ENCODE data around the gene ST6GAL1. TPM values are rescaled to one million over a fixed set of nuclear protein-coding genes. Genes with fewer than 3 reads are reported as not detected.

Gene ST6GAL1
- total RNA-seq, 1 experiment from 2014 or later = 15.6 TPM

DNA sequence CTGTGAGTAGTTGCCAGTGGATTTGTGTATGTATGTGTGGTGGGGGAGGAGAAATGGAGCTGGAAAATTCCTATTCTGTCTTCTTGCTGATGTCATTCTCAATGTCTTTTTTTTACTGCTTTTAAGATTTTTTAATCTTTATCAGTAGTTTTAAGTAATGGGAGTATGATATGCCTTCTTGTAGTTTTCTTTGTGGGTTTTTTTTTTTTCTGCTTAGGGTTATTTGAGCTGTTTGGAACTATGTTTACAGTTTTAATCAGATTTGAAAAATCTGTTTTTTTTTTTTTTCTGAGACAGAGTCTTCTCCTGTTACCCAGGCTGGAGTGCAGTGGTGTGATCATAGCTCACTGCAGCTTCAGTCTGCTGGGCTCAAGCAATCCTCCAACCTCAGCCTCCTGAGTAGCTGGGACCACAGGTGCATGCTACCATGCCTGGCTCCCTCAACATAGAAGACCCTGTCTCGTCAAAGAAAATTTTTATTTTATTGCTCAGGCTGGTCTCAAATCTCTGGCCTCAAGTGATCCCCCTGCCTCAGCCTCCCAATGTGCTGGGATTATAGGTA is 171.8 kb downstream of the ST6GAL1 start:
- no peaks in the 10 kb centered on the region for H3K9me2 ChIP-seq (ENCODE audit: insufficient read depth)
- TF ChIP-seq JUND (IDR thresholded peaks at IDR 0.05) (no peak), RAD21 (IDR thresholded peaks at IDR 0.05; ENCODE audit: low read depth) (no peak), SIN3A (IDR thresholded peaks at IDR 0.05; ENCODE audit: low read depth) (no peak), SRF (IDR thresholded peaks at IDR 0.05; ENCODE audit: low read depth) (no peak), CBX3 (IDR thresholded peaks at IDR 0.05; ENCODE audit: low read depth) (no peak), ZNF274 (IDR thresholded peaks at IDR 0.05; ENCODE audit: low read depth, low read length) (no peak), POLR2AphosphoS5 (IDR thresholded peaks at IDR 0.05; ENCODE audit: low read depth, low read length) (no peak), EZH2phosphoT487 (IDR thresholded peaks at IDR 0.05; ENCODE audit: borderline replicate concordance) (no peak), YY1 (IDR thresholded peaks at IDR 0.05; ENCODE audit: extremely low read depth, insufficient replicate concordance, low read depth, low read length) (no peak), TCF7L2 (IDR thresholded peaks at IDR 0.05; ENCODE audit: borderline replicate concordance, extremely low read depth, insufficient read depth, insufficient read length) (no peak), POLR2A (IDR thresholded peaks at IDR 0.05; ENCODE audit: borderline replicate concordance, extremely low read depth, insufficient read depth, insufficient read length) (no peak)
- TF ChIP-seq, protein P1, sequence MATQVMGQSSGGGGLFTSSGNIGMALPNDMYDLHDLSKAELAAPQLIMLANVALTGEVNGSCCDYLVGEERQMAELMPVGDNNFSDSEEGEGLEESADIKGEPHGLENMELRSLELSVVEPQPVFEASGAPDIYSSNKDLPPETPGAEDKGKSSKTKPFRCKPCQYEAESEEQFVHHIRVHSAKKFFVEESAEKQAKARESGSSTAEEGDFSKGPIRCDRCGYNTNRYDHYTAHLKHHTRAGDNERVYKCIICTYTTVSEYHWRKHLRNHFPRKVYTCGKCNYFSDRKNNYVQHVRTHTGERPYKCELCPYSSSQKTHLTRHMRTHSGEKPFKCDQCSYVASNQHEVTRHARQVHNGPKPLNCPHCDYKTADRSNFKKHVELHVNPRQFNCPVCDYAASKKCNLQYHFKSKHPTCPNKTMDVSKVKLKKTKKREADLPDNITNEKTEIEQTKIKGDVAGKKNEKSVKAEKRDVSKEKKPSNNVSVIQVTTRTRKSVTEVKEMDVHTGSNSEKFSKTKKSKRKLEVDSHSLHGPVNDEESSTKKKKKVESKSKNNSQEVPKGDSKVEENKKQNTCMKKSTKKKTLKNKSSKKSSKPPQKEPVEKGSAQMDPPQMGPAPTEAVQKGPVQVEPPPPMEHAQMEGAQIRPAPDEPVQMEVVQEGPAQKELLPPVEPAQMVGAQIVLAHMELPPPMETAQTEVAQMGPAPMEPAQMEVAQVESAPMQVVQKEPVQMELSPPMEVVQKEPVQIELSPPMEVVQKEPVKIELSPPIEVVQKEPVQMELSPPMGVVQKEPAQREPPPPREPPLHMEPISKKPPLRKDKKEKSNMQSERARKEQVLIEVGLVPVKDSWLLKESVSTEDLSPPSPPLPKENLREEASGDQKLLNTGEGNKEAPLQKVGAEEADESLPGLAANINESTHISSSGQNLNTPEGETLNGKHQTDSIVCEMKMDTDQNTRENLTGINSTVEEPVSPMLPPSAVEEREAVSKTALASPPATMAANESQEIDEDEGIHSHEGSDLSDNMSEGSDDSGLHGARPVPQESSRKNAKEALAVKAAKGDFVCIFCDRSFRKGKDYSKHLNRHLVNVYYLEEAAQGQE (IDR thresholded peaks at IDR 0.05; ENCODE audit: low read depth) = no peak
- TF ChIP-seq, protein P2, sequence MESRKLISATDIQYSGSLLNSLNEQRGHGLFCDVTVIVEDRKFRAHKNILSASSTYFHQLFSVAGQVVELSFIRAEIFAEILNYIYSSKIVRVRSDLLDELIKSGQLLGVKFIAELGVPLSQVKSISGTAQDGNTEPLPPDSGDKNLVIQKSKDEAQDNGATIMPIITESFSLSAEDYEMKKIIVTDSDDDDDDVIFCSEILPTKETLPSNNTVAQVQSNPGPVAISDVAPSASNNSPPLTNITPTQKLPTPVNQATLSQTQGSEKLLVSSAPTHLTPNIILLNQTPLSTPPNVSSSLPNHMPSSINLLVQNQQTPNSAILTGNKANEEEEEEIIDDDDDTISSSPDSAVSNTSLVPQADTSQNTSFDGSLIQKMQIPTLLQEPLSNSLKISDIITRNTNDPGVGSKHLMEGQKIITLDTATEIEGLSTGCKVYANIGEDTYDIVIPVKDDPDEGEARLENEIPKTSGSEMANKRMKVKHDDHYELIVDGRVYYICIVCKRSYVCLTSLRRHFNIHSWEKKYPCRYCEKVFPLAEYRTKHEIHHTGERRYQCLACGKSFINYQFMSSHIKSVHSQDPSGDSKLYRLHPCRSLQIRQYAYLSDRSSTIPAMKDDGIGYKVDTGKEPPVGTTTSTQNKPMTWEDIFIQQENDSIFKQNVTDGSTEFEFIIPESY (IDR thresholded peaks at IDR 0.05; ENCODE audit: extremely low read depth, insufficient replicate concordance, low read length) = no peak
- TF ChIP-seq, protein P3, sequence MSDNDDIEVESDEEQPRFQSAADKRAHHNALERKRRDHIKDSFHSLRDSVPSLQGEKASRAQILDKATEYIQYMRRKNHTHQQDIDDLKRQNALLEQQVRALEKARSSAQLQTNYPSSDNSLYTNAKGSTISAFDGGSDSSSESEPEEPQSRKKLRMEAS (IDR thresholded peaks at IDR 0.05) = no peak
- TF ChIP-seq, protein P4, sequence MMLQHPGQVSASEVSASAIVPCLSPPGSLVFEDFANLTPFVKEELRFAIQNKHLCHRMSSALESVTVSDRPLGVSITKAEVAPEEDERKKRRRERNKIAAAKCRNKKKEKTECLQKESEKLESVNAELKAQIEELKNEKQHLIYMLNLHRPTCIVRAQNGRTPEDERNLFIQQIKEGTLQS (IDR thresholded peaks at IDR 0.05) = no peak

More for the DNA sequence above, 171.8 kb downstream of the ST6GAL1 start:
- ChIA-PET RAD21 (ENCODE audit: low non-redundant PET in 1 of 2, low total read pairs in 2 of 2, uncharacterized antibody in 2 of 2, unreplicated experiment in 2 of 2) (no interaction called here), CTCF (interaction anchor here (1.2 to 2.0 kb wide), 4 partner anchors 11 to 253 kb away, joined by 3 to 13 read pairs (median 4); no protein-coding TSS in a partner anchor), POLR2A (no interaction called here)
- no peaks in the 10 kb centered on the region for H3K36me3 ChIP-seq (ENCODE audit: control insufficient read depth in 1 of 2, insufficient read depth in 2 of 2, low read length in 2 of 2)
- H2AFZ ChIP-seq (ENCODE audit: low read depth, low read length, poor library complexity, severe bottlenecking) = peak overlapping the region; percentile 91
- ATAC-seq (no peak), DNase-seq (ENCODE audit: low read depth, low spot score) (no peak)
- H3K27me3 ChIP-seq (ENCODE audit: insufficient read depth, low read length) = no peaks in the 10 kb centered on the region
- no peaks in the 10 kb centered on the region for H3K9me3 ChIP-seq (ENCODE audit: control insufficient read depth in 1 of 2, insufficient read depth in 1 of 2, low read depth in 1 of 2, low read length in 2 of 2)
- H3K4me1 ChIP-seq (ENCODE audit: control insufficient read depth in 1 of 2, insufficient read depth in 2 of 2, low read length in 2 of 2) = peaks cover 6 to 8% of the 10 kb centered on the region in 2 experiments; a peak in 3 of 4 replicates
- no peaks in the 10 kb centered on the region for H4K20me1 ChIP-seq (ENCODE audit: insufficient read depth)
- intact Hi-C loops (cut with micrococcal nuclease) = no loop called here
- H3K79me2 ChIP-seq (ENCODE audit: insufficient read depth, low read length) = no peaks in the 10 kb centered on the region
- H3K27ac ChIP-seq (ENCODE audit: low read depth, low read length) = no peak overlapping the region
- no TSS peak for BruUV-seq (replicated peaks)
- no peak overlapping the region for H3K9ac ChIP-seq (ENCODE audit: low read length)
- peak overlapping the region in 1 of 2 experiments; percentile 25; a peak in 1 of 4 replicates for H3K4me3 ChIP-seq (replicated peaks in 1 of 2; ENCODE audit: low read depth in 1 of 2, low read length in 2 of 2)
- H3K4me2 ChIP-seq (ENCODE audit: low read length) = peak overlapping the region; percentile 55

All from HCT116 (cell line).